Cerebellar nuclear complex (tissue), 1 donor: ENCODE measurements around the gene TATDN2.
"Not testable (repeated sequence)": the region's sequence is repeated elsewhere in the genome, so short reads cannot be mapped to it uniquely, and the experiment has no call there.

Experiments used
- DNase-seq, 2 experiments: peaks; one replicate each; lab custom pipeline; 2025; lab: John Stamatoyannopoulos, UW

TATDN2 gene

DNA sequence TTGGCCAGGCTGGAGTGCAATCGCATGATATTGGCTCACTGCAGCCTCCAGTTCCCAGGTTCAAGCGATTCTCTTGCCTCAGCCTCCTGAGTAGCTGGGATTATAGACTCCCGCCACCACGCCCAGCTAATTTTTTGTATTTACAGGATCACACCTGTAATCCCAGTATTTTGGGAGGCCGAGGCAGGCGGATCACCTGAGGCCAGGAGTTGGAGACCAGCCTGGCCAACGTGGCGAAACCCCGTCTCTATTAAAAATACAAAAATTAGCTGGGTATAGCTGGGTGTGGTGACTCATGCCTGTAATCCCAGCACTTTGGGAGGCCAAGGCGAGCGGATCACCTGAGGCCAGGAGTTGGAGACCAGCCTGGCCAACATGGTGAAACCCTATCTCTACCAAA, 24.2 kb downstream of the TATDN2 start:
- DNase-seq: not testable (repeated sequence)

DNA sequence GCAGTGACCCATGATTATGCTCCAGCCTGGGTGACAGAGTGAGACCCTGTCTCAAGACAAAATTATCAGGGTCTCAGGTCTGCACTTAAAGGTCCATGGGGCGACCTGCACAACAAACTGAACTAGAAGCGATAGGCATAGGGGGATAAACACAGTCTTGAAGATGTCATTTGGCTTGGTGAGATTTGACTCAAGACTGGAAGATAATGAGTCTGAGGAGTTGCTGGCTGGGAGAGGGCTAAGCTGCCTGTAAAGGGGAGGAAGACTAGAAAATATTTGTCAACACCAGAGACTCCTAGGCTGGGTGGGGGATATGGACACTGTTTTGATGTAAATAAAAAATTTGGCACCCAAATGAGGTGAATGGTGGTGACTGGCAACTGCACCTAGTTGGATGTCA, 24.7 kb downstream of the TATDN2 start:
- DNase-seq: no peak

DNA sequence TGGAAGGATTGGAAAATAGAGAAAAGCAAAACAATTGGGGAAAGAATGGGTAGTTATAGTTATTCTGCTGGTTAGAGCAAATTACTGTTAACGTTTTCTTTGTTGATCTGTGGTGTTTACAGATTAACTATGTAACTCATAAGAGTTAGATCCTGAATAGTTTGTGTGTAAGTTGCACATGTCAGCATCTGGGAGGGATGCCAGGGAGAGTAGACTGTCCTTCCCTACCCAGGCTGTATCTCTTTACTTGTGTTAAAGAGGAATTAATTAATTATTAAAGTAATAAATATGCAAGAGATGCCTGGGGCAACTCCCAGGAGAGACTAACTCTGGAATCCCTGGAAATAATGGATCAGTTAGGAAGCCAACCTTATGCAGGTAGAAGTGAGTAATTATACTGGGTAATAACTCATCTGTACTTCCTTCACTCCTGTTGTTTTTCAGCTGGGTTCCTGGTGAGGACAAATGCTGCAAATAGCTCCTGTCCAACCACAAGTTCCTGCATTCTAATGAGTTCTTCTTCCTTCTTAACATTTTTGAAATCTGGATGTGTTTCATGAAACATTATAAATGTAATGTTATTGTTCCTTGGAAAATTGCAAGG, 25.5 kb downstream of the TATDN2 start:
- DNase-seq: no peak

DNA sequence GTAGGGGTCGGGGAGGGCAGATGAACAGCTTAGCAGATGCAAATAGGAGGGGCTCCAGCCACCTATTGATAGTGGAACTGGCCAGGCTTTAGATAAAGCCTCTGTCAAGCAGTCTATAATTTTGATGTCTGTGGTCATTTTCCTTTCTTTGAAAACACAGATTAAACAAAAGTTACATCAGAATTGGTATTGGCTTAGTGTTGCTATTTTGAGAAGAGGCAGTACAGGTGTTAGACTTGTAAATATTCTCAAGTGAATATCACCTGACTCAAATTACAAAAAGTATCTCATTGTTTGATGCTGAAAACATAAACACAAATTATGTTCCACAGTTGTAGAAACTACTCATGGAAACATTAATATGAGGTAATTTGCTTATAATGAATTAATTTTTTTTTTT, 26.3 kb downstream of the TATDN2 start:
- no peak for DNase-seq

DNA sequence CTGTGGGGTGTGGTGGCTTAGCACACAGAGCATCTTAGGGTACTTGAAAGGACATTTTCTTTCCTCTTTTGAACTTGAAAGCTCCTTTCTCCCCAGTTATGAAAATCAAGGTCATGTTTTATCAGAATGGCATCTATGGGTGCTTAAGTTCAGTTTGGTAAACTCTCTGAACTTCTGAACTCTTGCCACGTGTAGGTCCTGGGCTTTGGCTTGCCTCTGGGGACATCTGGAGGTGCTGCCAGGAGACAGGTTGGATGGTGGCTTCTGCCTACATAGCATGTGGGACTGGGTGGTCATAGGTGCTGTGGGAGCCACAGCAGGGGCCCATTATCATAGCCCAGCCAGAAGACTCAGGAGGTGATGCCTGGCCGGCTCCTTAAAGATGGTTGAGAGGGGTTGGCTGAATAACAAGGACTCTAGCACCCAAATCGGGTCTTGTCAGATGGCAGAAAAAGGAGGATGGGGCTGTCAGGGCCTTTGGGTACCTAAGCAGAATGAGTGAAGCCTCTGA, 28.9 kb downstream of the TATDN2 start:
- DNase-seq: no peak

DNA sequence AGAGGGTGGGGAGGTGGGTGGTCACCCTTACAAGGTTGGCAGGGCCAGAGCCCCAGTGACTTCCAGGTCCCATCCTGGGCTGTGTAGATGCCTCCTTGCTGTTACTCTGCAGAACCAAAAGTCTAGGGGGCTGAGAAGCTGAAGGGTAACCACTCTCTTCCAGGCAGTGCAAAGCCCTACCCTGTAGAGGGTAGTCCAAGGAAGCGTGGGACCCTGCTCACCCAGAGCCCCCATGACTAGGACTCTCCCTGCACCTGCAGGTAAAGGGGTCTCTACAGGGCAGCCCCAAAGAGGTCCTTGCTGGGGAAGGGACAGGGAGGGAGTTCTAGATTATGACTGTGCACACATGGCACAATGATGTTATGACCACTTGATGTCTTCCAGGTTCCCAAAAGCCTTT, 30.2 kb downstream of the TATDN2 start:
- no peak for DNase-seq

DNA sequence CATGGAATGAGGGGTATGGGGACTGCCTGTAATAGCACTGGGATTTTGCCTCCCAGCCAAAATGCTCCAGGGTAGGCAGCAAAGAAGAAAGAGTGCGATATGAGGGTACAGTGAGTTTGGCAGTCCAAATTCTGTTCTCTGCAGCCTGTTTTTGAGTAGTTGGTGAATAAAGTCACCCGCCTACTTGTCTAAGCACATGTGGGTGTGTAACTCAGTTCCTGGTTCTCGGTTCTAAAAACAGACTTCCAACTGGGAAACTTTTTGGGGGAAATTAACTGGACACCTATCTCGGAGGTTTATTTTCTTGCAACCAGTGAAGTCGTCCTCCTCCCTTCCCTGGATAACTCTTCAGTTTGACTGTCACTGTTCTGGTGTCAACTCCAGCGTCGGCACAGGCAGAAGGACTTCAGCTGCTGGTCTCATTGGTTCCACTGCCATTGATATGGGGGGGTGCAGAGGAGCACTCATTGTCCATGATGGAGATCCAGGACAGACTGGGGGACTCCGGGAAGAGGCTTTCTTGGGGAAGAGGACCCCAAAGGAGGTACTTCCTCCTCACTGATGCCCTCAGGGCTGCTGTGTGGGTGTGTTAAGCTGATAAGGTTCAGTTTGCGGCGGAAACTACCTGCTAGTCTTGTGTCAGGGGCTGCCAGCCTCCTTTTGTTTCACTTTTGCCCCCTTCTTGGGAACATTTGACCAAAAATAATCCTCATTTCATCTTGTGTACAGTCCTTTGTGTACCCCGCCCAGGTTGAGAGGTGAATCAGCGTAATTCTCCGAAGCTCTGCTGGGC, 31.3 kb downstream of the TATDN2 start:
- no peak for DNase-seq

DNA sequence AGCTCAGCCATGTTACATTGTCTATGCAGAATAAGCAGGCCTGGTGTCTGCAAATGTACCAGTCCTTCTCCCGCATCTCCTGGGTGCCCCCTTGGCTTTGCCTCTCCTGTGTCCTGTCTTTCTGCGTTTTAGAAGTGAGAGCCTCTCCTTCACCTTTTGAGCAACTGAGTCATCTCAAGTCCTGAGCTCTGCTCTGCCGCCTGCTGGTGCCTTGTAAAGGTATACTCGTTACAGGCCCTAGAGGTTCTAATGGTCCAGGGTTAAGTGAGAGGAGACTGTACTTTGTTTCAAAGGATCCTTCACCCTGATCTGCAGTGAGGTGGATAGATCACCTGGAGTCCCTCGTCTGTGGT, 31.9 kb downstream of the TATDN2 start:
- no peak for DNase-seq

DNA sequence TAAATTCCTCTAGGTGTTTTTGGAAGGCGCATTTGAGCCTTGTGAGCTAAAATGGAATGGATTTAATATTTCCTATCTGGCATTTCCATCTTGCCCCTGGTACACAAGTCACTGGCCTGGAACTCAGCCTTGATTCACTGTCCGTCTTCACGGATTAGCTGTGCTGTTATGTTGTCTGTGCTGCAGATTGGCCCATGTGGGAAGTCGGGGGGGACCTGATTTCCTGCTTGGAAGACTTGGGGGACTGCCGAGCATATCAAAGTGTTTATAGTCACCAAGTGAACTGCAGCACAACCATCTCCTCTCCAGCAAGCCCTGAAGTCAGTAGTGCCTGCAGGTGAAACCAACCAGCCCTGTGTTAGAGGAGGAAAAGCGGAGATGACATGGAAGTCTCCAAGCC, 32.3 kb downstream of the TATDN2 start:
- no peak for DNase-seq

DNA sequence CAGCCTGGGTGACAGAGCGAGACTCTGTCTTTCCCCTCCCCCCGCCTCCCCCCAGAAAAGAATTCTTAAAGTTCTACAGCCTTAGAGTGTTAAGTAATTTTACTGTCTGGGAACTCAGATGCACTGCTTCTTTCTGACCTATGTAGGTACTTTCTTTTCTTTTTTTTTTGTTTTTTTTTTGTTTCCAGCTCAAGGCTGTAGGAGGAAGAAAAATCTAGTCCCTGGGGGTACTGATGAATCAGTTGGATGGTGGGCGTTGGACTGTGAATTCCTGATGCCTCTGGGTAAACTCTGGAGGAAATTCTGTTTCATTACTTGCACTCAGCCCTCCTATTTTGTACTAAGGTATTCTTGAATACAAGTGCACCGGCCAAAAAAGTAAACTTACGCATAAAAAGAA, 33.7 kb downstream of the TATDN2 start:
- DNase-seq: no peak

DNA sequence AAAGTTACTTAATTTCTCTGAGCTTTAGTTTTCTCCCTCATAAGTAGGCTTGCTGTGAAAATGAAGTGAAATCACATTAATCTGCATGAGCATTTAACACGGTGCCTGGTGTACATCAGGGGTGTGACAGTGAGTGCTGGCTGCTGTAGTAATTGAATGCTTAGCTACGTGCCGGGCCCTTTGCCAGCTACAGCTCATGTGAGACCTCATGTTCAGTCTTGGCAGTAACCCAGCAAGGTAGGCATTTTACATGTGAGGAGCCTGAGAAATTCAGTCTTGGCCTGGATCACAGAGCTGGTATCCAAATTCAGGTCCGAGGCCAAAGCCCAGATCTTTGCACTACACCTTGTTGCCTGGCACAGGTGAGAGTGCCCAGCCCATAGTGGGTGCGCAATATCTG, 35.4 kb downstream of the TATDN2 start:
- no peak for DNase-seq

DNA sequence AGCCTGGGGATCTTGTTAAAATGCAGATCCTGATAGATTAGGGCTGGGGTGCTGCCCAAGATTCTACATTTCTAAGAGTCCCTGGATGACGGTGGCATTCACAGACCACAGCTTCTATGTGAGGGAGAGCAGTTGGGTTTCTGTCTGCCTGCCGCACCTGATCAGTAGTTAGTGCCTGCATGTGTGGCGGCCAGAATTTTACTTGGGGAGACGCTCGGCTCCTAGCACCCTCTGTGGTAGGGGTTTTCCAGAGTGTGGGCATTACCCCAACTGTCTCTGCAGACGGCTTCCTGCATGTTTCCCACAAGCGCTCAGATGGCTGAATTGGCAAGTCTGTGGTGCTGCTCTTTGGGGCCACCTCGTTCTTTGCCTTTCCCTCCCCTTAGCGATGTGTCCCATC, 36.2 kb downstream of the TATDN2 start:
- DNase-seq: no peak

DNA sequence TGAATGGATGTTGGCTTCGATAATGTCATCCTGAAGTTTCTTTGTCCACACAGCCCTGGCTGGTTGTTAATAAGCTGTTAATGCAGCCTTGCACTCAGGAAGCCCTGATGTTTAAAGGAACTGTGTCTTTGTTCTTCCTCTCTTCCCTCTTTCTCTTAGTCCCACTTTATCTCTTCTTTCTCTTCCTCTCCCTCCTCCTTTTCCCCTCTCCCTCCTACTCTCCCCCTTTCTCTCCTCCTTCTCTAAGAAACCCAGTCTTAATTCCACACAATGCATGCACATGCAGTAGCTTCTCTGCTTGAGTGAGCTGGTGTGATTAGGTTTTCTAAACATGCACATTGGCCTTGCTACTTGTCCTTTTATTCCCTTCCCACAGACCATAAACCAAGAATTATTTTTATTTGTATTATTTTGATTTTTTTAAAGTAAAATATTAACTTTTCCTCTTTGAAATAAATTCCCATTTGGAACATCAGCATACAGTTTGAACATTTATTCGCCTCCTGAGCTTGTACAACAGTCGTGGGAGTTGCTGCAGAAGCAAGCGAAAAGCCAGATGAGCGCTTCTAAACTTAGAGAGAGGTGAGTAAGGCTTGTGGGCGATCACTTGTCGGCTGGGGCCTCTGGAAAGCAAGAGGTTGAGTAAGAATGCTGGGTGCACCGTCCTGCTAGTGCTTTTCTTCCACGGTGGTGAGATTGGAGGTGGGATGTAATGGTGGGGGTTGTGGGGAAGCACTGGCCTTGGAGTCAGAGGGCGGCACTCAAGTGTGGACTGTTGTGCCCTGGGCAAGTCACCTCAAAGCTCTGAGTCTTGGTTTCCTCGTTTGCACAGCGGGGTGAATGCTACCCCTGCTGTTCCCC, 37.2 kb downstream of the TATDN2 start:
- no peak for DNase-seq

DNA sequence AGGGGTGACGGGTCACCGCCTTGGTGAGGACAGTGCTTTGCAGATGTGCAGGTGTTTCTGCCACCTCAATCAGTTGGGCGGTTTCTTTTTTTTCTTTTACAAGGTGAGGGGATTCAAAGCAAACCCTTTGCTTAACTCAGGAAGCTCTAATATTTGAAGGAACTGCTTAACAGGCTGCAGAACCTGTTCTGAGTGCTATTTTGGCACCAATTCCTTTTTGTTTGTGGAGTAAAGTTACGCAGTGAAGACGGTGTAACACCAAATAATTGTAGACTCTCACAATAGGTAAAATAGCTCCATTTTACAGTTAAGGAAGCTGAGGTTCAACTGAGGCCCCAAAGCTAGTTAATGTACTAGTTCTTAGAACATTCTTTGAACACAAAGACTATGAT, 37.9 kb downstream of the TATDN2 start:
- DNase-seq: no peak

DNA sequence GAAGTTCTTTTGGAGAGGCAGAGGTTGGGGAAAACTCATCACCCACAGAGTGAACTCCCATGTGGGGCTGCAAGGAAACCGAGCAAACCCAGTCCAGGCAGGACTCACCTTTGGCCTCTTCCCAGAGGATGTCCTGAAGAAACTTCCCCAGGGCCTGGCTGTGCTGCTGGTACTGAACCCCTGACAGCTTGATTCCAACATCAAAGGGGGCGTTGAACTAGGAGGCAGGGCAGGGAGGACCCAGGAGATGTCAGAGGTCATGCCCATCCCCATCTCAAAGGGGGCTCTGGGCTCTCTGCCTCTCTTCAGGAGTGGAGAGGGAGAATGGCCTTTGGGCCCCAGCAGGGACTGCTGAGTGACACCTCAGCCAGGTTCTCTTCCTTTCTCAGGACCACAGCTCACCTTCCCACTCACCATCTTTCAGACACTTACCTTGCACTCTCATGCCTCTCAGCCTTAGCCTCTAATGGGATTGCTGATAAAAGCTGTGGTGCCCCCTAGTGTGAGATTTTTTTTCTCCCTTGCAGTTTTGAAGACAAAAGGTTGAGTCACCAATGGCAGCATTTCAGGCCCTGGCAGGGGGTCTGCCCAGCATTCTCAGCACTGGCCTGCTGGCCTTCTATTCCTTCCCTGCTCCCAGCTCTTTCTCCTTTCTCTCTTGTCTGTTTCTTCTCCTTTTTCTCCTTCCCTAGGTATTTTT, 38.5 kb downstream of the TATDN2 start:
- peak in 1 of 2 experiments; percentile 77 for DNase-seq

DNA sequence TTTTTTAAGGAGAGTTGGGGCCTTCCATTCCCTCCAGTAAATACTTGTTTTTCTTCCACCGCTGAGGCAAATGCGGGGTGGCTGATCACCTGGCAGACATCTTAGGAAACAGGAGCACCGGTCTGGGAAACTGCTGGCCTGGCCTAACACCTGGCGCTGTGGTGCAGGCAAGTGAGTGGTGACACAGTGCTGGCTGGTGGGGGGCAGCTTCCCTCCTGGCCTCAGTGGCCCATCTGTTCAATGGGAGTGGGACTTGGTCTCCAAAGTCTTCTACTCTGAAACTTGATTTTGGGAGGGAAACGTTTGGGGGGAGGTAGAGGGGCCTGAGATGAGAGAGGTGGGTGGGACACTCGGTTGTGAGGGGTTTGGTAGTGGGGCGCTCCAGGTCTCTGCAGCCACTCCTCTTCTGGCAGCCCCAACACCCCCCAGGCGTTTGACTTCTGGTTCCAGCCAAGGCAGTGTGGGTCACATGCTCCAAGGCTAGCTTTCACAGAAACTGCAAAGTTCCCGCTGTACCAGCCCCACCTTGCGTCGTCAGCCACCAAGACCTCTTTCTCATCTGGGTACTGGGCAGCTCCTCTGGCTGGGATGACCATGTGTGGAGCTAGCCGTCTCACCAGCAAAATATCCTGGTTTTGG, 39.8 kb downstream of the TATDN2 start:
- DNase-seq: no peak

DNA sequence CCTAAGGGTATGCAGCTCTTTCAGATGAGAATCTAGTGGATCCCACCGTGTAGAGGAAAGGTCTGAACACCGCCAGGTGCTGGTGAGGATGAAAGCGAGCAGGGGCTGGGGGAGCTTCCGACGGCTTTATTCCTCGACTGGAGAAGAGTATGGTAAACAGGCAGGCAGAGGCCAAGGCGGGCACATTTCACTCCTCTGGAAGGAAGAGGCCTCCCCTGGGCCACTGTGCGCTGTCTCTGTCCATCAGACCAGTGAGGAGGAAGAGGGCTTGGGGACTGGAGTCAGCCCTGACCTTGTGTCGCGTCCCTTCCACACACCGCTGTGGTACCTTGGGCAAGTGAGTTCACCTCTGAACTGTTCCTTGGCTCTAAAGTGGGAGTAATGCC, 40.3 kb downstream of the TATDN2 start:
- DNase-seq: no peak

DNA sequence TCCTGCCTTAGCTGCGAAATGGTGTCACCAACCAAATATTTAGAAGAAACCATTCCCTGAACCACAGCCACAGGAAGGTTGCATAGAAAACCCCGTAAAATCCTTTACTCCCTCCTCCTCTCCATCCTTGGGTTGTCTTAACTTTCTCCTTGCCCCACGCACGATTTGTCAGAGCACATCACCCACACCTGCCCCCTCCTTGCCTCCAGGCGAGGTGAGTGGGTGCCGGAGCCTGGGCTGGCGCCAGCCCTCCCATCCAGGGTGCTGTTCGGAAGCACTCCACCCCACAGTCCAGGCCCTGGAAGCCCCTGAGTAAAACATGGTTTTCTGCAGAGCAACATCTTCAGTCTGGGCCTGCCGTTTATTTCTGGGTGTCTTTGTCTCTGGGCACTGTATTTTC, 40.8 kb downstream of the TATDN2 start:
- DNase-seq: no peak

DNA sequence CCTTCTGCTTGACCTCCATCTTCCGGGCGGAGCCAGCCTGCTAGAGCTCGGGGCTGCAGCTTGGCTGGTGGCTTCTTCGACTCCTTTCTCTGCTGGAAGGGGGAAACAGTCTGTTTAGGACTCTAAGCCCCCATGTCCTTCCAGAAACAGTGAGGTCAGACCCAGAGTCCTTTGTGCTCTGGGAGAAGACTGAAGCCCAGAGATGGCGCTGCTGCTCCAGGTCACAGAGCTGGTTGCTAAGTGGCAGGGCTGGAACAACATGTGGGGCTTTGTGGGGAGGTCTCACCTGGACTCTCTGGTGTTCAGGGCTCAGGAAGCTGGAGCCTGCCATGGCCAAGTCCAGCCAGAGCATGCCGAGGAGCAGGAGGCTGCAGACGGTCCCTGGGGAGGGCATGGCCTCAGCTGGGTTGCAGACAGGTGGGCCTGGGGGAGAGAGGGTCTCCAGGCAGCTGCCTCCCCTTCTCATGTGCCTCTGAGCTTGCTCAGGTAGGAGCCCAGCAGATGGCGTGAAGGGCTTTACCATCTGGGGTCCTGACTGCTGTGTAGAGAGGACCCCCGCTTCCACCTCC, 41.6 kb downstream of the TATDN2 start:
- no peak for DNase-seq

DNA sequence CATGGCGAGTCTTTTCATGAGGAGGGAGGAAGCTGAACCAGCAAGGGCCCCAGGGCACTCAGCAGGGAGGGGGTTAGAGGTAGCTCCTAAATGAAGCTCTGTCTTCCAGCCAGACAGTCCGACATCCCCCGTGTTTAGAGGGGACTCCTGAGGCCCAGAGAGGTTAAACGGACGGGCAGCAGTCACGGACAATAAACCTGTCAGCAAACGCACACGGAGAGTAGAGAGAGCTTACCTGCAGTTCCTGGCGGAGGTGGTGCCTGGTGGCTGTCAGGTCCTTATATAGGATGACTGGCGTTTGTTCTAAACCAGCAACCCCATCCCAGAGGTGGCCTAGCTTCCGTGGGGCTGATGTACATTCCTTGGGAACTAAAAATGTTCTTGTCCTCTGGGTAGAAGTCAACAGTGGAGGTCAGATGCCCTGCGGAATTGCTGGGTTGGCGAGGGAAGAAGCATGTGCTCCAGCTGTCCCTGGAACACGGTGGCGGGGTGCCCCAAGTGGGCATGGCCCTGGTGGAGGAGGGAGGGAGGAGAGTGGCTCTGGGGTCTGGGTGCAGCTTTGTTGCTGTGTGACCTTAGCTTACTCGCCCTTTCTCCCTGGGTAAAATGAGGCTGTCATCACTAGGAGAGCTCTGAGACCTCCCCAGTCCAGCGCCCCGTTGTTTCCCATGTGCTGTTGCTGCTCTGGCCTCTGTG, 42.4 kb downstream of the TATDN2 start:
- no peak for DNase-seq

DNA sequence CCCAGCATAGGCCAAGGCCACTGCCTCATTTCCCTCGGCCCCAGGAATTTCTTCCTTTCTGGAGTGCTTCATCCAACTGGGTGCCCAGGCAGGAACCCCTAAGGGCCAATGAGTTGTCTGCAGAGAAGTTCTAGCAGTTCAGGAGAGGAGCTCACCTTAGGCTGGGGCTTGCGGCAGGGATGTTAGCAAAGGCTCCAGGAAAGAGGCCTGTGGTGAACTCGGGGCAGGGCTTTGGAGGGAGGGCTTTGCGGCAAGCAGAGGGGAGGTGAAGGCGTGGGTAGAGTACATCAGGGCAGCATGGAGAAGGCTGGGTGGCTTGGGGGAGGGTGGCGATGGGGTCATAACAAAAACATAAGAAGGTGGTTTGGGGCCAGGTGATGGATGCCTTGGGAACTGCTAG, 43.4 kb downstream of the TATDN2 start:
- DNase-seq: no peak
